ENCODE data around the gene CYP4F8.

The CYP4F8 gene

GRCh38 chr19:15616627-15617270, 1.7 kb downstream of the CYP4F8 start:
- no peak for DNase-seq

GRCh38 chr19:15618321-15618720, 3.3 kb downstream of the CYP4F8 start:
- no peak for DNase-seq

GRCh38 chr19:15621801-15622200, 6.8 kb downstream of the CYP4F8 start:
- DNase-seq = no peak

GRCh38 chr19:15622991-15623390, 8.0 kb downstream of the CYP4F8 start:
- no peak for DNase-seq

GRCh38 chr19:15623711-15624318, 8.8 kb downstream of the CYP4F8 start:
- DNase-seq = no peak

- DNase-seq = no peak
Measured at GRCh38 chr19:15628236-15629002, 13.4 kb downstream of the CYP4F8 start.

GRCh38 chr19:15629003-15629880, 14.2 kb downstream of the CYP4F8 start:
- DNase-seq = peak; percentile 100

GRCh38 chr19:15631817-15632216, 16.8 kb downstream of the CYP4F8 start:
- peak; percentile 62 for DNase-seq

GRCh38 chr19:15633082-15633835, 18.2 kb downstream of the CYP4F8 start:
- no peak for DNase-seq

GRCh38 chr19:15634105-15634504, 19.1 kb downstream of the CYP4F8 start:
- DNase-seq = no peak

GRCh38 chr19:15635016-15635805, 20.2 kb downstream of the CYP4F8 start:
- DNase-seq = no peak

- DNase-seq = no peak
Measured at GRCh38 chr19:15636026-15636425, 21.0 kb downstream of the CYP4F8 start.

GRCh38 chr19:15639596-15639995, 24.6 kb downstream of the CYP4F8 start:
- no peak for DNase-seq

GRCh38 chr19:15640294-15640903, 25.4 kb downstream of the CYP4F8 start, which contains the start of gene CYP4F3:
TSS of gene CYP4F3 (plus strand) at chr19:15640897. CDS start at chr19:15641416, 519 bp downstream.
- no peak for DNase-seq

- no peak for DNase-seq
Measured at GRCh38 chr19:15640904-15641597, 26.0 kb downstream of the CYP4F8 start.

- DNase-seq = no peak
Measured at GRCh38 chr19:15641901-15642491, 27.0 kb downstream of the CYP4F8 start.

GRCh38 chr19:15642807-15643206, 27.8 kb downstream of the CYP4F8 start:
- DNase-seq = no peak

- DNase-seq = no peak
Measured at GRCh38 chr19:15643387-15643786, 28.4 kb downstream of the CYP4F8 start.

- DNase-seq = no peak
Measured at GRCh38 chr19:15644066-15644741, 29.2 kb downstream of the CYP4F8 start.
